ENCODE results near the gene MAP3K5.

The MAP3K5 gene

DNA sequence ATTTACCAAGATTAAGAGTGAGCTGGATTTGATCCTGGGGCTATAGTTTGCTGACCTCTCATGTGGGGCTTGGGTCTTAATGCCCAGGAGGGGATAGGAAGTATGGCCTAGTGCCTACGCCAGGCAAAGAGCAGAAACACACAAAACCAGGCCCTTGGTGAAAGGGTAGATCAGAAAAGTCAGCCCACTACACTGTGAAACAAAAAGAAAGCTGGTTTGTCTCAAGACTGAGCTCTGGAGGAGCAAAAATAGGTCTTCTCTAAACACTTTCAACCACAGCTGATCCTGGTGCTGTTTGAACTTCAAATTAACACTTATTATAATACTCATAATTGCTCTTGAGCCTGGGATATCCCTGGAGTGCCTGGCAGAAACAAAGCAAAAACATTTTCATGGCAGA is 167.0 kb downstream of the MAP3K5 start:
- no CpG with 5 or more reads among the region's 1 CpG for WGBS (ENCODE audit: insufficient coverage)
- no peak for DNase-seq
- Histone ChIP-seq H3K4me1 (ENCODE audit: control extremely low read depth in 1 of 4, control insufficient read depth in 4 of 4, insufficient read depth in 4 of 4, low read length in 3 of 4) (no peaks in the 10 kb centered on the region), H3K27me3 (replicated peaks in 2 of 5; ENCODE audit: control insufficient read depth in 4 of 5, insufficient read depth in 5 of 5, low read length in 4 of 5) (no peaks in the 10 kb centered on the region), H3K36me3 (ENCODE audit: control insufficient read depth in 4 of 4, insufficient read depth in 4 of 4, low read length in 3 of 4) (peaks cover 7 to 50% (median 26%) of the 10 kb centered on the region in 4 experiments), H3K27ac (ENCODE audit: insufficient read depth in 1 of 2, low read depth in 1 of 2, low read length in 2 of 2, poor library complexity in 1 of 2, severe bottlenecking in 2 of 2) (no peak overlapping the region), H3K4me3 (ENCODE audit: control insufficient read depth in 1 of 7, extremely low read depth in 1 of 7, insufficient read depth in 4 of 7, low read depth in 2 of 7, low read length in 6 of 7) (no peak overlapping the region), H3K9me3 (ENCODE audit: control extremely low read depth in 1 of 5, control insufficient read depth in 4 of 5, insufficient read depth in 2 of 5, low read depth in 1 of 5, low read length in 4 of 5) (no peaks in the 10 kb centered on the region)
- CTCF ChIA-PET, result interaction anchor here (0.9 to 2.7 kb wide), 3 partner anchors 15 to 167 kb away, joined by 3 to 10 read pairs (median 6); partner anchors contain the start of gene MAP3K5
- POLR2A ChIA-PET, result no interaction called here

- Histone ChIP-seq H3K27ac (ENCODE audit: insufficient read depth in 1 of 2, low read depth in 1 of 2, low read length in 2 of 2, poor library complexity in 1 of 2, severe bottlenecking in 2 of 2) (no peak overlapping the region), H3K36me3 (ENCODE audit: control insufficient read depth in 4 of 4, insufficient read depth in 4 of 4, low read length in 3 of 4) (peaks cover 7 to 53% (median 30%) of the 10 kb centered on the region in 4 experiments), H3K27me3 (replicated peaks in 2 of 5; ENCODE audit: control insufficient read depth in 4 of 5, insufficient read depth in 5 of 5, low read length in 4 of 5) (no peaks in the 10 kb centered on the region), H3K4me3 (ENCODE audit: control insufficient read depth in 1 of 7, extremely low read depth in 1 of 7, insufficient read depth in 4 of 7, low read depth in 2 of 7, low read length in 6 of 7) (no peak overlapping the region), H3K9me3 (ENCODE audit: control extremely low read depth in 1 of 5, control insufficient read depth in 4 of 5, insufficient read depth in 2 of 5, low read depth in 1 of 5, low read length in 4 of 5) (no peaks in the 10 kb centered on the region), H3K4me1 (ENCODE audit: control extremely low read depth in 1 of 4, control insufficient read depth in 4 of 4, insufficient read depth in 4 of 4, low read length in 3 of 4) (no peaks in the 10 kb centered on the region)
- ChIA-PET POLR2A (no interaction called here), CTCF (interaction anchor here (0.9 to 2.7 kb wide), 2 partner anchors 11 to 20 kb away, joined by 4 to 10 read pairs; no protein-coding TSS in a partner anchor)
- no peak for DNase-seq
Measured at GRCh38 chr6:136624347-136624746, 167.9 kb downstream of the MAP3K5 start.

DNA sequence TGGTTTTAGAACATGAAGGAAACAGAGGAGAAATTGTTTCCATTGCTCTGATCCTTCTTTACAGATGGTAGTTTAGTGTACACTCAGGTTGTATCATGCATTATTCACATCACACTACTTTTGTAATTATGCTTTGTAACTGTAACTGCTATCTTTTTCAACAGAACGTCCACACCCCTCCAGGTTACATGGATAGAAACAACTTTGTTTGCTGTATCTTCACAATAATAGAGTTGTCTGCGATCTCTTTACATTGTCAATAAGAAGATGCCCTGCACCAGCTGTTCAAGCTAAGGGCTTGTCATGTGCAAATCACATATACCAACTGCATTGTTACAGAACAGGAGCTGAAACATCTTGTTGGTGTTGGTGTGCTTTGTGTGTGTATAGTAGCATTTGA is 174.2 kb downstream of the MAP3K5 start:
- peaks cover 3 to 60% (median 32%) of the 10 kb centered on the region in 4 experiments for H3K36me3 ChIP-seq (ENCODE audit: control insufficient read depth in 4 of 4, insufficient read depth in 4 of 4, low read length in 3 of 4)
- H3K4me3 ChIP-seq (ENCODE audit: control insufficient read depth in 1 of 7, extremely low read depth in 1 of 7, insufficient read depth in 4 of 7, low read depth in 2 of 7, low read length in 6 of 7), result no peak overlapping the region
- CTCF ChIA-PET, result interaction anchor here (0.8 to 1.6 kb wide), 4 partner anchors 9 to 71 kb away, joined by 3 to 4 read pairs (median 3); no protein-coding TSS in a partner anchor
- POLR2A ChIA-PET, result no interaction called here
- no peaks in the 10 kb centered on the region for H3K9me3 ChIP-seq (ENCODE audit: control extremely low read depth in 1 of 5, control insufficient read depth in 4 of 5, insufficient read depth in 2 of 5, low read depth in 1 of 5, low read length in 4 of 5)
- no peaks in the 10 kb centered on the region for H3K4me1 ChIP-seq (ENCODE audit: control extremely low read depth in 1 of 4, control insufficient read depth in 4 of 4, insufficient read depth in 4 of 4, low read length in 3 of 4)
- H3K27me3 ChIP-seq (replicated peaks in 2 of 5; ENCODE audit: control insufficient read depth in 4 of 5, insufficient read depth in 5 of 5, low read length in 4 of 5), result no peaks in the 10 kb centered on the region
- 100% methylated on average over 1 of the region's 2 CpGs for WGBS (ENCODE audit: insufficient coverage)
- DNase-seq, result no peak
- no peak overlapping the region for H3K27ac ChIP-seq (ENCODE audit: insufficient read depth in 1 of 2, low read depth in 1 of 2, low read length in 2 of 2, poor library complexity in 1 of 2, severe bottlenecking in 2 of 2)

GRCh38 chr6:136616527-136616926 is 175.8 kb downstream of the MAP3K5 start:
- no peak for DNase-seq
- ChIA-PET CTCF (no interaction called here), POLR2A (no interaction called here)
- Histone ChIP-seq H3K9me3 (ENCODE audit: control extremely low read depth in 1 of 5, control insufficient read depth in 4 of 5, insufficient read depth in 2 of 5, low read depth in 1 of 5, low read length in 4 of 5) (no peaks in the 10 kb centered on the region), H3K36me3 (ENCODE audit: control insufficient read depth in 4 of 4, insufficient read depth in 4 of 4, low read length in 3 of 4) (peaks cover 0 to 58% (median 30%) of the 10 kb centered on the region in 4 experiments), H3K4me3 (ENCODE audit: control insufficient read depth in 1 of 7, extremely low read depth in 1 of 7, insufficient read depth in 4 of 7, low read depth in 2 of 7, low read length in 6 of 7) (no peak overlapping the region), H3K4me1 (ENCODE audit: control extremely low read depth in 1 of 4, control insufficient read depth in 4 of 4, insufficient read depth in 4 of 4, low read length in 3 of 4) (peaks cover 0 to 2% (median 0%) of the 10 kb centered on the region in 4 experiments), H3K27me3 (replicated peaks in 2 of 5; ENCODE audit: control insufficient read depth in 4 of 5, insufficient read depth in 5 of 5, low read length in 4 of 5) (no peaks in the 10 kb centered on the region), H3K27ac (ENCODE audit: insufficient read depth in 1 of 2, low read depth in 1 of 2, low read length in 2 of 2, poor library complexity in 1 of 2, severe bottlenecking in 2 of 2) (no peak overlapping the region)
- WGBS (ENCODE audit: insufficient coverage), result 94% methylated on average over 2 of the region's 3 CpGs

DNA sequence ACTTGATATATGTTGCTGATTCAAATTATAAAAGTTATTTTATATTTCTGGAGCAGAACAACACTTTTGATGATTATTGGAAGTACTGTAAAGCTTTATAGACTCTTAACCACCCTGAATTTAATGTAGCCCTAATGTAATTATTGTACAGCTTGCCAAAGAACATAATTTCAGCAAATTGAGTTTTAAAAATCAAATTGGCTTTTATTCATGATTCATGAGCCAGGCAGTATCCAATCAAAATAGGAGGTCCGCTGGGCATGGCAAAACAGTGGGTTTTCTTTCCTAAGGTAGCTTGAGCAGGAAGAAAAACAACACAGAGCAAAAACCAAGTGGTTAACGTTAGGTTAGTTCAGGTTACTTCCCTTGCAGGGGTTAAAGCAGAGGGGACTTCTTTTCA is 177.3 kb downstream of the MAP3K5 start:
- WGBS (ENCODE audit: insufficient coverage), result 85% methylated on average over 2 of the region's 2 CpGs
- CTCF ChIA-PET, result no interaction called here
- POLR2A ChIA-PET, result no interaction called here

GRCh38 chr6:136614350-136614749 is 177.9 kb downstream of the MAP3K5 start:
- POLR2A ChIA-PET, result no interaction called here
- 100% methylated on average over 1 of the region's 1 CpG for WGBS (ENCODE audit: insufficient coverage)
- Histone ChIP-seq H3K4me3 (ENCODE audit: control insufficient read depth in 1 of 7, extremely low read depth in 1 of 7, insufficient read depth in 4 of 7, low read depth in 2 of 7, low read length in 6 of 7) (no peak overlapping the region), H3K27ac (ENCODE audit: insufficient read depth in 1 of 2, low read depth in 1 of 2, low read length in 2 of 2, poor library complexity in 1 of 2, severe bottlenecking in 2 of 2) (no peak overlapping the region), H3K4me1 (ENCODE audit: control extremely low read depth in 1 of 4, control insufficient read depth in 4 of 4, insufficient read depth in 4 of 4, low read length in 3 of 4) (peaks cover 3 to 16% (median 9%) of the 10 kb centered on the region in 4 experiments), H3K27me3 (replicated peaks in 2 of 5; ENCODE audit: control insufficient read depth in 4 of 5, insufficient read depth in 5 of 5, low read length in 4 of 5) (no peaks in the 10 kb centered on the region), H3K9me3 (ENCODE audit: control extremely low read depth in 1 of 5, control insufficient read depth in 4 of 5, insufficient read depth in 2 of 5, low read depth in 1 of 5, low read length in 4 of 5) (no peaks in the 10 kb centered on the region), H3K36me3 (ENCODE audit: control insufficient read depth in 4 of 4, insufficient read depth in 4 of 4, low read length in 3 of 4) (peaks cover 0 to 39% (median 18%) of the 10 kb centered on the region in 4 experiments)
- CTCF ChIA-PET, result interaction anchor here (2.0 kb wide), 1 partner anchor 17 kb away, joined by 6 read pairs; no protein-coding TSS in a partner anchor
- no peak for DNase-seq

More for the DNA sequence above, 177.3 kb downstream of the MAP3K5 start:
- no peak for DNase-seq
- Histone ChIP-seq H3K4me1 (ENCODE audit: control extremely low read depth in 1 of 4, control insufficient read depth in 4 of 4, insufficient read depth in 4 of 4, low read length in 3 of 4) (peaks cover 3 to 11% (median 5%) of the 10 kb centered on the region in 4 experiments), H3K27me3 (replicated peaks in 2 of 5; ENCODE audit: control insufficient read depth in 4 of 5, insufficient read depth in 5 of 5, low read length in 4 of 5) (no peaks in the 10 kb centered on the region), H3K9me3 (ENCODE audit: control extremely low read depth in 1 of 5, control insufficient read depth in 4 of 5, insufficient read depth in 2 of 5, low read depth in 1 of 5, low read length in 4 of 5) (no peaks in the 10 kb centered on the region), H3K36me3 (ENCODE audit: control insufficient read depth in 4 of 4, insufficient read depth in 4 of 4, low read length in 3 of 4) (peaks cover 0 to 45% (median 21%) of the 10 kb centered on the region in 4 experiments), H3K27ac (ENCODE audit: insufficient read depth in 1 of 2, low read depth in 1 of 2, low read length in 2 of 2, poor library complexity in 1 of 2, severe bottlenecking in 2 of 2) (no peak overlapping the region), H3K4me3 (ENCODE audit: control insufficient read depth in 1 of 7, extremely low read depth in 1 of 7, insufficient read depth in 4 of 7, low read depth in 2 of 7, low read length in 6 of 7) (no peak overlapping the region)

- WGBS (ENCODE audit: insufficient coverage), result 100% methylated on average over 1 of the region's 3 CpGs
- ChIA-PET CTCF (interaction anchor here (1.3 to 2.5 kb wide), 5 partner anchors 11 to 179 kb away, joined by 4 to 12 read pairs (median 6); partner anchors contain the start of gene MAP3K5), POLR2A (no interaction called here)
- DNase-seq, result no peak
- peaks cover 3 to 32% (median 17%) of the 10 kb centered on the region in 4 experiments for H3K36me3 ChIP-seq (ENCODE audit: control insufficient read depth in 4 of 4, insufficient read depth in 4 of 4, low read length in 3 of 4)
- H3K4me1 ChIP-seq (ENCODE audit: control extremely low read depth in 1 of 4, control insufficient read depth in 4 of 4, insufficient read depth in 4 of 4, low read length in 3 of 4), result peaks cover 3 to 16% (median 9%) of the 10 kb centered on the region in 4 experiments
- H3K9me3 ChIP-seq (ENCODE audit: control extremely low read depth in 1 of 5, control insufficient read depth in 4 of 5, insufficient read depth in 2 of 5, low read depth in 1 of 5, low read length in 4 of 5), result no peaks in the 10 kb centered on the region
- H3K27ac ChIP-seq (ENCODE audit: insufficient read depth in 1 of 2, low read depth in 1 of 2, low read length in 2 of 2, poor library complexity in 1 of 2, severe bottlenecking in 2 of 2), result no peak overlapping the region
- no peaks in the 10 kb centered on the region for H3K27me3 ChIP-seq (replicated peaks in 2 of 5; ENCODE audit: control insufficient read depth in 4 of 5, insufficient read depth in 5 of 5, low read length in 4 of 5)
- H3K4me3 ChIP-seq (ENCODE audit: control insufficient read depth in 1 of 7, extremely low read depth in 1 of 7, insufficient read depth in 4 of 7, low read depth in 2 of 7, low read length in 6 of 7), result no peak overlapping the region
Measured at GRCh38 chr6:136613477-136613876, 178.8 kb downstream of the MAP3K5 start.
